Superior temporal gyrus (tissue), 1 donor: ENCODE results near the gene NUDT22.

Experiments used
- DNase-seq: peaks from one replicate; pipeline ENCODE4 v3.0.0-alpha.2; 2016; ENCODE audit errors: extremely low spot score

Gene NUDT22

DNA sequence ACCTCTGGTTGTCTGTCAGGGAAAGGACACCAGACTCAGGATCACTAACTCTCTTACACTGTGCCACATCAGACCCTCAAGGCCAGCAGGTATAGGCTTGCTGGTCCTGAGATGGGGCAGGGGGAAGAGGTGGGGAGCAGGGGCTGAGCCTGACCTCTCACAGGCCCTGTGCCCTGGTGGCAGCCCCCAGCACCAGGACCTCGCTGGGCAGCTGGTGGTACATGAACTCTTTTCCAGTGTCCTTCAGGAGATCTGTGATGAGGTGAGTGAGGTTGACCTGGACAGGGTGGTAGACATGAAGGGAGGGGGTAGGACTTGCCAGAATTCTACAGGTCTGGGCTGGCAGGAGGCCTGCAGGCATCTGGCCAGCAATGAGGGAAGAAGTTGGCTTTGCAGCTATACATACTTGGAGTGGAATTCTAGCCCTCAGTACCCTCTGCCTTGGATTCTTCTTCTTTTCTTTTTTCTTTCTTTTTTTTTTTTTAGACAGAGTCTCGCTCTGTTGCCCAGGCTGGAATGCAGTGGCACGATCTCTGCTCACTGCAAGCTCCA is 1.4 kb downstream of the NUDT22 start:
- DNase-seq = no peak

GRCh38 chr11:64229090-64229743 is 3.1 kb downstream of the NUDT22 start:
- no peak for DNase-seq

DNA sequence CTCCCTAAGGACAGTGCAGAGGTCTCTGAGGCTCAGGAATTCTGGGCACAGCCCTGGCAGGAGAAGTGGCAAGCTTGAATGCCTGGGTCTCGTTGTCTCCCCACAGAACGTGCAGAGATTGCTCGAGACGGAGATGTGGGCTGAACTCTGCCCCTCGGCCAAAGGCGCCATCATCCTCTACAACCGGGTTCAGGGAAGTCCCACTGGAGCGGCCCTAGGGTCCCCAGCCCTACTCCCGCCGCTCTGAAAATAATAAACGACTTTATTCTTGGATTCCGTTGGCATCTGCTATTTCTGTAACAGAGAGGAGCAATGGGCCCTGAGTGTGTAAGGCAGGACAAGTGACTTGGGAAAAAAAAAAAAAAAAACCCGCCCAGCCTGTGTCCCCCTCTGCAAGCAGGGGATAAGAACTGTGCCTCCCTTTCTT is 3.7 kb downstream of the NUDT22 start:
- no peak for DNase-seq

DNA sequence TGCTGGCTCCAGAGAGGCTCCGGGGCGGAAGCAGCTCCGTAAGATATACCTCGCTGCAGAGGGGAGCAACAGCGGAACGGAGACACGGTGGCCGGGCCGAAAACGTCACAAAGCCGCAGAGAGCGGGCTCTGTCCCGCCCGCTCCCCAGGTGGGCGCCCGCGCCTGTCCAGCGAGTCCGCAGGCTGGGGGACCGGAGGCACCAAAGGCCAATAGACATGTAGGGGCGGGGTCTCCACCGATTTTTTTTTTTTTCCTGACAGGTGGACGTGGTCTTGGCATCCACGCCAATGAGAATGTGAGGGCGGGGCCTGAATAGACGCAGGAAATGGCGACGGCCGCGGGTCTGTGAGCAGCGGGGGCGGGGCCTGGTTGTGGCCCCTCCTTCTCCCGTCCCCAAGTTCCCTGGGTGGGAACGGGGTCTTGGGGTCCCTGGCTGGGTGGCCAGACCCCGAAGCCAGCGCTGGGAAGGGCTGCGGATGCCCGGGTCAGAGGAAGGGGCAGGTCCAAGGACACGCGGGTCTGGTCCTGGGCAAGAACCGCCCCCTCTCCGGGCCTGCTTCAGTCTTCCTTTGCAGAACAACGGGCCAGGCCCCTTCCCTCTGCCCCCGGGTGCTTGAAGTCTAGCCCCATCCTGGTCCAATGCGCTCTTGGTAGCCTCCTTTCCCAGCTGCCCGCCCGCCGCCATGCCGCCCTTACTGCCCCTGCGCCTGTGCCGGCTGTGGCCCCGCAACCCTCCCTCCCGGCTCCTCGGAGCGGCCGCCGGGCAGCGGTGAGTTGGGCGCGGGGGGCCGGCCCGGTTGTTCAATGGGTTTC is 4.3 kb downstream of the NUDT22 start, which contains the start of gene DNAJC4:
TSS of gene DNAJC4 (plus strand) at position 378 of the 814 bp plus-strand sequence. CDS start at position 685, 307 bp downstream.
- peak; percentile 93 for DNase-seq

GRCh38 chr11:64230985-64231365 is 4.9 kb downstream of the NUDT22 start:
- no peak for DNase-seq

- DNase-seq = no peak
Measured at GRCh38 chr11:64231546-64231945, 5.5 kb downstream of the NUDT22 start.

DNA sequence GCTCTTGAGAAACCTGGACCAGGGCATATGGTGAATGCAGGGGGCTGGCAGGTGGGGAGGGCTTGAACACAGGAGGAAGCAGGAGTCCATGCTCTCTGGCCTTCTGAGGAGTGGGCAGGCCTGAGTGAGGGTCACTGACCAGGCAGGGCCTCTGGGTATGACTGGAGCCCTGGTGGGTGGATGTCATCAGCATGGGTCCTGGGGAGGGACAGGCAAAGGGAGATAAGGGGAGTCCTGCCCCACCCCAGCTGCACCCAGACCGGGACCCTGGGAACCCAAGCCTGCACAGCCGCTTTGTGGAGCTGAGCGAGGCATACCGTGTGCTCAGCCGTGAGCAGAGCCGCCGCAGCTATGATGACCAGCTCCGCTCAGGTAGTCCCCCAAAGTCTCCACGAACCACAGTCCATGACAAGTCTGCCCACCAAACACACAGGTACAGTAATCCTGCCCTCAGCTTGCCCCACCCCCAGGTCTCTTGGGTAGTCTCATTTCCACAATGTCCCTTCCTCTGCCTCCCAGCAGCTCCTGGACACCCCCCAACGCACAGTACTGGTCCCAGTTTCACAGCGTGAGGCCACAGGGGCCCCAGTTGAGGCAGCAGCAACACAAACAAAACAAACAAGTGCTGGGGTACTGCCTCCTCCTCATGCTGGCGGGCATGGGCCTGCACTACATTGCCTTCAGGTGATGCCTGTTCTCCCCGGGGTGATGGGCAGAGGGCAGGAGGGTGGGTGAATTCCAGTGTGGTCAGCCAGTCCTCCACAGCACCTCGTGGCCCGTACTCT is 6.3 kb downstream of the NUDT22 start:
- no peak for DNase-seq

DNA sequence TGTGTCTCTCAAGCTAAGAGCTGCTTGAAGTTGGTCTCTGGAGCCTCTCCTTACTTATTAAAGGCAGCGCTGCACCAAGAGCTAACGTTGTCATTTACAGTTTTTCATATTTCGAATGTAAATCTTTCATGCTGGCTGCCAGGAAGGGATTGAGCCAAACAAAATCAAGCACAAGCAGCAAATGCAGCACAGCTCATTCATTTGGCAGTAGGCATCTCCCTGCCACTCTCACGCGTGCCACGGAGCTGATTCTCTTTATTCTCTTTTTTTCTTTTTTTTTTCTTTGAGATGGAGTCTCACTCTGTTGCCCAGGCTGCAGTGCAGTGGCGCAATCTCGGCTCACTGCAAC is 6.9 kb downstream of the NUDT22 start:
- DNase-seq = no peak

- DNase-seq = no peak
Measured at GRCh38 chr11:64233913-64234586, 8.0 kb downstream of the NUDT22 start, which contains the start of gene VEGFB. TSS of gene VEGFB (plus strand) at chr11:64234584. CDS start at chr11:64234834, 250 bp downstream.

DNA sequence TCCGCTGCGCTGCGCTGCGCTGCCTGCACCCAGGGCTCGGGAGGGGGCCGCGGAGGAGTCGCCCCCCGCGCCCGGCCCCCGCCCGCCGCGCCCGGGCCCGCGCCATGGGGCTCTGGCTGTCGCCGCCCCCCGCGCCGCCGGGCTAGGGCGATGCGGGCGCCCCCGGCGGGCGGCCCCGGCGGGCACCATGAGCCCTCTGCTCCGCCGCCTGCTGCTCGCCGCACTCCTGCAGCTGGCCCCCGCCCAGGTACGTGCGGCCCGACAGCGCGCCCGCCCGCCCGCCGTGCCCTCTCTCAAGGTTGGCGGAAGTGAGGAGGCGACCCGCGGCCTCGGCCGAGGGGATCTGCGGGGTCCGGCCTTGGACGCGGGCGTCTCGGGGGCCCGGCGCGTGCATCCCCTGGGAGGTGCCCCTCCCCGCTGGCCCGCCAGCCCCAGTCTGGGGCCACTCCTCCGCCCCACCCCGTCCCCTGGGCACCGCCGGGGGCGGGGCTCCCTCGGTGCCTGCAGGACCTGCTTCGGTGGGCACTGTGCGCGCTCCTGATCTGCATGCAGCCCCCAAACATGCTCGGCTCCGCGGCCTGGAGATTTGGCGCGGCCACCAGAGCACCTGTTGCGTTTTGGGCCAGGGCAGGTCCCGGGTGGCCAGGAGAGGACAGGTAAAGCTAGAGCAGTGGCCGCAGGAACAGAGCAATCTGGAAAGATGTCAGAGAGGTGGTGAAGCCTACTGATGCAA is 8.7 kb downstream of the NUDT22 start:
- no peak for DNase-seq

- no peak for DNase-seq
Measured at GRCh38 chr11:64235437-64236161, 9.5 kb downstream of the NUDT22 start.

DNA sequence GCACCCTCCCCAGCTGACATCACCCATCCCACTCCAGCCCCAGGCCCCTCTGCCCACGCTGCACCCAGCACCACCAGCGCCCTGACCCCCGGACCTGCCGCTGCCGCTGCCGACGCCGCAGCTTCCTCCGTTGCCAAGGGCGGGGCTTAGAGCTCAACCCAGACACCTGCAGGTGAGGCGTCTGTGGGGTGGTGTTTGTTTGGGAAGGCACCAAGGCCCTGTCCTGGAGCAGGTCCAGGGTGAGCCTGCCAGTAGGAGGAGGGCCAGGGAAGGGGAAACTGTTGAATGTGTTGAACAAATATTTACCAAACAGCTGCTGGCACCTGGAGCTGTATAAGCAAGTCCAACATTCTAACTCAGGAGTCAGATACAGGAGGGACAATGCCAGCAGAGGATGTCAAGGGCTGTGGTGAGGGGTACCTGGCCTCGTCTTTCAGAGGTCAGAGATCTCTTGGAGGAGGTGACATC is 11.4 kb downstream of the NUDT22 start:
- no peak for DNase-seq

DNA sequence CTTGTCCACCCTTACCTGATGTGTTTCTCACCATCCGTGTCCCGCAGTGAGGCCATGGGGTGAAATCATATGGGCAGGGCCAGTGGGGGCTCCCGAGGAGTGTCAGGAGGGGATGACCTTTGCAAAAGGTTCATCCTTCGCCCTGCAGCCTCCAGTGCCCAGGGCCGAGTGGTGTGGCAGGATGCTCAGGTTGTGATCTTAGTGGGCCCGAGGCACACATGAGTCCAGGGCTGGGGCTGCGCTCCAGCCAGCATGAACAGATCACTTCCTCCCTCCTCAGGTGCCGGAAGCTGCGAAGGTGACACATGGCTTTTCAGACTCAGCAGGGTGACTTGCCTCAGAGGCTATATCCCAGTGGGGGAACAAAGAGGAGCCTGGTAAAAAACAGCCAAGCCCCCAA is 12.0 kb downstream of the NUDT22 start:
- DNase-seq = no peak

DNA sequence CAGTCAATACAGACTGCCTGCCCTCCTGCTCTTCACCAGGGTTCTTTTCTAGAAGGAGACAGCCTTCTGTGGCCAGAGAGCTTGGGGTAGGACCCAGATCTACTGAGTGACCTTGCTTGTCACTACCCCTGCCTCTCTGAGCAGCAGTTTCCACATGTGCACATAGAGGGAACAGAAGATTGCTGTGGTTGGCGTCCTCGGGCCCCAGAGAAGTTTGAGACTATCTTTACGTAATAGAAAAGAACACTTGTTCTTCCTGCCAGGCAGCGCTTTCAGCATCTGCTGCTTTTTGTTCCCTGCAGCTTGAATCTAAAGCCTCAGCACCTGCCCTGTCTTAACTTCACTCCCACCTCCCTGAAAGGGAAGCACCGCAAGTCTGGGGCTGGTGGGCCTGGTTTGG is 12.9 kb downstream of the NUDT22 start:
- no peak for DNase-seq

- no peak for DNase-seq
Measured at GRCh38 chr11:64239662-64240434, 13.8 kb downstream of the NUDT22 start.

DNA sequence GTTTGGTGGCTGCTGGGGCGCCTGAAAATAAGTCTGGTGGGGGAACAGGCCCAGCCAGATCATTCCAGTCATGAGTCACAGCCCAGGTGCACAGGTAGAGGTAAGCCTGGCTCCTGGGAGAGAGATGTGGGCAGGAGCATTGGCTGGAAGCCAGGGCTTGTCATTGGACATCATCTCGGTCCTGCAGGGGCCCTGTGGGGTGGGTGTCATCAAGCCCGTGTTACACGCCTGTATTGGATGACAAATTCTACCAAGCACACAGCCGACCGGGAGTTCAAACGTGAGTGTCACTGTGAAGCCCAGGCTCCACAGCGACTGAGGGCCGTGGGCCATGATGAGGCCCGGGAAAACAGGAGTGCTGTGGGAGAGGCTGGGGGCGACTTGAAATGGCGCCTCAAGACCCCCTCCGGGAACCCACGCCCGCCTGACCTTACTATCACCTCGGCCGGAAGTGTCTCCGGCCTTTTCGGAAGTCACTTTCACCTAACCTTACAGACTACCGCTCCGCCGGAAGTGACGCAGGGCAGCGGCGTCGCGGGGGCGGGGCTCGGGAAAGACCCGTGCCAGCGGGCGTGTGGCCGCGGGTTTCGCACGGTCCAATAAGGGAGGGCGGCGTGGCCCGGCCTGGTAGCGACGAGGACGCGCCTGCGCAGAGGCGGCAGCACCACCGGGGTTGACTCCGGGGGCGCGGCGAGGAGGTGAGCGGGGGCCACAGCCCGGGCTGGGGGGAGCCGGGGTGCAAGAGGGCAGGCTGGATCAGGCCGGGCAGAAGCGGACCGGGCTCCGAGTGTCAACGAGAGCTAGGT is 14.6 kb downstream of the NUDT22 start, which contains the start of gene FKBP2:
TSS of gene FKBP2 (plus strand) at position 661 of the 806 bp plus-strand sequence. CDS start 1,293 bp downstream, outside the sequence.
- peak; percentile 97 for DNase-seq

- no peak for DNase-seq
Measured at GRCh38 chr11:64241241-64241490, 15.1 kb downstream of the NUDT22 start.
